AML-193 (cell line): Measurements from ENCODE around the gene MTFR2.

Experiments used
- DNase-seq, 2 experiments: peaks; one replicate each; lab custom pipeline; 2025; lab: John Stamatoyannopoulos, UW

The MTFR2 gene

DNA sequence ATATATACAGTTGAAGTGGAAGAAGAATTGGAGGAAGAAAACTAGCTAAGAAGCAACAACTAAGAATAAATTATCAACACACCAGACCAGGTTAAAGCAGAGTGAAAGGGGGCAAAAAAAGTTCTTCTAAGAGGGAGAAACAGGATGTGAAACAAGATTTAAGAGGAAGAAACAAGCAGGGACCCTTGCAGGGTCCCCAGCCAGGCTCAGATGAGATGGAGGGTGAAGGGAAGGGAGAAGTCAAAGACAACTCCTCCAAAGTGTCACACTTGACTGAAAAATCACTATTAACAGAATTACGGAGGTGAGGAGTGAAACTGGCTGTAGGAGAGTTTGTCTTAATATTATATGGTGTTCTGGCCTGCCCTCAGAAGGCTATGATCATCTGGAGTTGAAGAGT, 65.4 kb downstream of the MTFR2 start:
- DNase-seq: no peak

DNA sequence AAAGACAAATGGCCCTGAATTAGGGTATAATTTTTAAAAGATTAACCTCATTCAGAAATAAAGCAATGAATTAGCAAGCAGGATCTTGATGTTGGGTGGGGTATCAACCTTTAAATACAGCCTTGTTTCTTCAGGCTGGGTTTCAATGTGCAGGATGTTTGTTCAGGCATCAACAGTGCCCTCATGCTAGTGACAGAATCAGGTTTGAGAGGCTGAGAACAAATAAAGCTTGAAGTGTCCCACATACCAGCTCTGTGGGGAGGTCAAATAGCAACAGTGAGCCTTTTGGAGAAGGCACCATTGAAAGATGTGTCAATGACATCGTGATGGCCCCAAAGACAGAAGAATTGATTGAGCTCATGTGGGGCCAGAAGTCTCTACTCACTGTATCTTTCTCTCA, 68.2 kb downstream of the MTFR2 start:
- DNase-seq: no peak

DNA sequence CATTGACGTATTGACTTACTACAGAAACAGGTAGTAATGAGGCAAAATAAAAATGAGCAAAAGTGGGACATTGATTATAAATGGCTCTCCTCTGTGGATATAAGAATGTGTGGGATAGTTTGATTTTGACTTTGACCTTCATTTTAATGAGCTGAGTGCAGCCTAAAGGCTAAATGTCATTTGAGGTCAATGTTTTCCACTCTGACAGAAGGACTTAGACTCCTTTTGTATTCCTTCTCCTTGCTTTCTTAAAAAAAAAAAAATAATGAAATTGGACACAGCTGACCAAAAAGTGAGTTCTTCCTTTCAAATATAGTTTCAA, 68.6 kb downstream of the MTFR2 start:
- DNase-seq: no peak
